Nucleus accumbens (tissue), 56 donors: ENCODE data around the gene CCDC107.

Experiments
- DNase-seq, 56 donors: peaks; one replicate each; lab custom pipeline; 2025; lab: John Stamatoyannopoulos, UW

CCDC107 gene

DNA sequence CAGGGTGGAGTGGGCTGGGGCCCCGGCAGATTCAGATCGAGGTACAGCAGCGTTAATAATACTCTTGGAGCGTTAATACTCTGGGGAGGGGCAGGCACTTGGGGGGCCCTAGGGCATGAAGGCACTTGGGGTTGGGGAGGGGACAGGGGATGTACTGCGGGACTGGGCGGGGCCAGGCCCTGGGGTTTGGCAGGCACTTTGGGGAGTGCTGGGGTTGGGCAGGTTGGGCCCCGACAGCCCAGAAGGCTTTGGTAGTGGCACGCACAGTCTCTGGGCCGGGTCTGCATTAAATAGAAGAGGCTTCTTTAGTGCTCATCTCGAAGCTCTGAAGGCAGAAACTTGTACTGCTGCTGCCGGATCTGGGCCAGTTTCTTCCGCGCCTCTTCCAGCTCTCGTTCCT is 39.4 kb downstream of the CCDC107 start:
- no peak for DNase-seq

DNA sequence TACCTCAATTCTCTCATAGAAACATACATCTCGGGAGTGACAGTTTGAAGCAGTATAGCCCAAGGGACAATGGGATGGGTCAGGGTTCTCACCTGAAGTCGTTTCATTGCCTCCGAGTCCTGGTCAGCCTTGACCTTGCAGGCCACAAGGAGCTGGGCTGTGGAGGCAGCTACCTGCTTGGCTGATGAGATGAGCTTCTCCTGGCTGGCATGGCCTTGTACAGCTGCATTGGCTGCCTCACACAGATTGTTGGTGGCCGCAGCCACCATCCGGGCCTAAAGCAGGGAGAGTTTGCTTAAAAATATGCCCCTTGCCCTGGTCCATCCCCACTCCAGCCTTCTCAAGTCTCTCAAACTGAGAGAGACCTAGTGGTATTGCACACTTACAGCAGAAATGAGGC is 40.1 kb downstream of the CCDC107 start:
- DNase-seq, result no peak

DNA sequence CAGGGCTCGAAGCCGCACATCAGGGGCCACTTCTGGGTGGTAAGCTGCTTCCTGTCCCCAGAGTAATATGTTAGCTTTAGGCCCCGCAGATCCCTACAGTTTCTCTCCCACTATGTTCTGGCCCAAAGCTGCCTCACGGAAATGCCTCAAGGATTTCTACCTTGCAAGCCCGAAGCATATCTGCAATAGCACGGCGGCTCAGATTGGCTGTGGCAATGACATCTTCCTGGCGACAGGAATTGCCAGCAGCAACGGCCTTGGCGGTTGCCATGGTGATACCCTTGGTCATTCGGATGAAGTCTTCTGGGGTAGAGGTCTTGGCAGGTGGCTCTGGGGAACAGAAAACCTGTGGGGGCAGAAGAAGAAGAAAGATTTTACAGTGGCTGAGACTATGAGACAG is 41.9 kb downstream of the CCDC107 start:
- no peak for DNase-seq

DNA sequence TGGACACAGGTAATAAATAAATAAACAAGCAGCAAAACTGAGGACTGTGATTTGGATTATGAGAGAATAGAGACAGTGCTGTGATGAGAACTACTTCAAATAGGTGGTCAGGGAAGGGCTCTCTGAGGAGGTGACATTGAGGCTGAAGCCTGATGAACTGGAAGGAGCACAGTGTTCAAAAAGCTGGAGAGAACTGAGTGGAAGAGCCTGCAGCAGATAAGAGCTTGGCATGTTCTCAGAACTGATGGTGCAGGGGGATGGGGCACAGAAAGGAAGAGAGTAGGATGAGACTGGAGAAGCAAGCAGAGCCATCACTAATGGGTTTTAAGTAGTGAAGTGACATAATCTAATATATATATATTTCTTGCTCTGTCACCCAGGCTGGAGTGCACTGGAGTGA is 42.9 kb downstream of the CCDC107 start:
- DNase-seq, result no peak

DNA sequence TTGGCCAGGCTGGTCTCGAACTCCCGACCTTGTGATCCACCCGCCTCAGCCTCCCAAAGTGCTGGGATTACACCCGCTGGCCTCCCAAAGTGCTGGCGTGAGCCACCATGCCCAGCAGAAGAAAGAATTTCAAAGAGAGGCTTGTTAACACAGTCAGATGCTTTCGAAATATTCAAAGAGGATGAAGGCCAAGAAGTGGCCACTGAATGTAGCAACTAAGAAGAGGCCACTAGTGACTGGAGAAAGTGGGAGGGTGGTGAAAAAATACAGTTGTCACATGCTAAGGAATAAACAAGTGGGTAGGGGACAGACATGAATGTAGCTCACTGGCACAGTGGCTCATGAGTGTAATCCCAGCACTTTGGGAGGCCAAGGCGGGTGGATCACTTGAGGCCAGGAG is 44.6 kb downstream of the CCDC107 start:
- no peak for DNase-seq

DNA sequence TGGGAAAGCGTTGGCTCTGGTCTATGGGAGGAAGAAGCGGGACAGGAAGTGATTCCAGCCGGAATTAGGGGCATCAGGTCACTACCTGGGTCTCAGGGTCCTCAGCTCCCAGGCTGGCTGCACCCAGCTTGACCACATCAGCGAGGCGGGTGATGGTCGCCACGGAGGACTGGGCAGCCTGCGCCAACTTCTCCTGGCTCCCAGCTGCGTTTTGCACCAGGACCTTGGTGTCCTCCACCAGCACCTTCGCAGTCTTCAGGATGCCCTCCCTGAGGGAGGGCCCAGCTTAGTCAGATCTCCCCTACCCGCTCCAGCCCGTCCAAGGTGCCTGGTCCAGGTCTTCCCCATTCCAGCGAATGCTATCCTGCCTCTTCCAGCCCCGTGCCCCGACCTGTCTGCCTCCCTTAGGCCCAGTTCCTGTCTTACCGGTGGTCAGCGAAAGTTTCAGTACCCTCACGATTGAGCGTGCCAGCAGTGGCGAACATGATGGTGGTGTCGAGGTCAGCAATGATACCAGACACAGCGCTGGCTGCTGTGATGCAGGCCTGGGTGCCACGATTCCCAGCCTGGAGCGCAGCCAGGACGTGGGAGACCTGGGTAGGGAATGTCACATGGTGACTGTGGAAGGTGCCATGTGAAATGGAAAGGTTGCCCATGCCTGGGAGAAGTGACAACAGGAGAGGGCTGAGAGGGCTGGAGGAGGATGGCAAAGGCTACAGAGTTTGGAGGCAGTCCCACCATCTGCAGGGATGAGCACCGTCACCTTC is 46.0 kb downstream of the CCDC107 start:
- DNase-seq, result no peak

DNA sequence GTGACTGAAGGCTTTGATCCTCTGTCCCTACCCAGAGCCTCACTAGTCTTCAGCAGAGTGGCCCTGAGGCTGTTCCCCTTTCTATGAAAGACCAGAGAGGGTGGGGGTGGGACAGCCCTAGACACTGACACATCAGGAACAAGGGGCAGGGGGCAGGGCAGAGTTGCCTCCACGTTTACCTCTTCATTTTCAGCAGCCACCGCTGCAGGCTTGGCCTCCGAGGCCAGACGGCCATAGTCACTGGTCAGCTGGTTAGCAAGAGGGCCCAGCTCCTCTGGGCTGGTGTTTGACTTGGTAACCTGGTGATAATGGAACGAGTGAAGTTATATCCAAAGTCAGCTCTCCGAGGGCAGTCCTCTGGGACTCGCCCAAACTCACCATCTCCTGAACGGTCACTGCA is 47.3 kb downstream of the CCDC107 start:
- no peak for DNase-seq

DNA sequence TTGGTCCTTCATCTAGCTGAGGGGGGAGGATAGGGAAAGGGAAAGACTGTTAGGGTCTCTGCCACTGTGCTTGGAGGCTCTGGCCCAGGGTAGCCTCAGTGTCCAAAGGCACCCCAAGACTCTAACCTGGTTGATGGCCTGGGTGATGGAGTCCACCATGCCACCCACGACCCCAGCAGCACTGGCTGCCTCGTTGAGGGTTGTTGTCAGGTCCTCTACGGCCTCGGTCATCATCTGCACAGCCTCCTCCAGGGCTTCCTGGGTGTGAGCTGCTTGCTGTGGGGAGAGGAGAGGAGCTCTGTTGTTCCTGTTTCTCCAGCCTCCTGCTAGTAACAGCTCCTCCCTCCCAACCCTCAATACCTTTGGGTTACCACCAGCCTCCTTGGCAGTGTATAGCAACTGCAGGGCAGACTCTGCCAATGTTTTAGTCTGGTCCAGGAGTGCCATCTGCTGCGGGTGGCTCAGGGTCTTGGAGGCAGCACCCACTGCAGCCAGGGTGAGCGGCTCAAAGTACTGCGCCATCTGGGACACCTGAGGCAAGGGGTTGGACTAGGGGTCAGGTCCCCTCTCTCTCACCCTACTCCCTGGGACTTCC is 47.8 kb downstream of the CCDC107 start:
- no peak for DNase-seq

DNA sequence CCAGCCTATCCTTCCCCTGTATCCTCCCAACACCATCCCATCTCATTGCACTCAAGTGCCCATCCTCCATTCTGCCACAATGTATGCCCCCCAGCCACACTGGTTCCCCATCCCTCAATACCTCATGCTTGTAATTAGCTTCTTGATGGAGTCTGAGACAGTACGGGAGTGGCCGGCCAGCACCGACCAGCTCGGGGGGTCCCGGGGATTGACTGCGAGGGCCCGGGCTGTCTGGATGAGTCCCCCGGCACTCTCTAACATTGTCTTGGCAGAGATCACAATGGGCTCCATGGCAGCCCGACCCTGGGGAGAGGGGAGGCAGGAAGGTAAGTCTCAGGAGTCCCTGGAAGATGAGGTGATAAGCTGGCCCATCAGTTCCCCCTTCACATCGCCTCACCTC is 48.9 kb downstream of the CCDC107 start:
- DNase-seq, result no peak

DNA sequence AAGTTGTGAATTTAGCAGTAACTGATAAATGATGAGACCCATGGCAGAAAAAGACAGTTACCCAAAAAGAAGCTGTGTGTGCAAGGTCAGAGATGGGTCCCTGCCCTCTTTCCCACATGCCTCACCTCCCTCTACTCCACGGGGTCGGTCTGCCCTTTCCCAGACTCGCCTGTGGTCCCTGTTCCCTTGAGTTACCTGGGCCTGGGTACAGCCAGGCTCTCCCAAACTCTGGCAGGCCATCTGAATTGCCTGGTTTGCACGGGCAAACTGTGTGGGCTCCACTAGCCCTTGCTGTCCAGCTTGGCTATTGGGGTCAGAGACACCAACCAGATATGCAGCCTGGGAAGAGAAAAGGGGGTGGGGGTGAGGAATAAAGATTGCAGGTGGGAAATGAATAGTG is 50.1 kb downstream of the CCDC107 start:
- no peak for DNase-seq

DNA sequence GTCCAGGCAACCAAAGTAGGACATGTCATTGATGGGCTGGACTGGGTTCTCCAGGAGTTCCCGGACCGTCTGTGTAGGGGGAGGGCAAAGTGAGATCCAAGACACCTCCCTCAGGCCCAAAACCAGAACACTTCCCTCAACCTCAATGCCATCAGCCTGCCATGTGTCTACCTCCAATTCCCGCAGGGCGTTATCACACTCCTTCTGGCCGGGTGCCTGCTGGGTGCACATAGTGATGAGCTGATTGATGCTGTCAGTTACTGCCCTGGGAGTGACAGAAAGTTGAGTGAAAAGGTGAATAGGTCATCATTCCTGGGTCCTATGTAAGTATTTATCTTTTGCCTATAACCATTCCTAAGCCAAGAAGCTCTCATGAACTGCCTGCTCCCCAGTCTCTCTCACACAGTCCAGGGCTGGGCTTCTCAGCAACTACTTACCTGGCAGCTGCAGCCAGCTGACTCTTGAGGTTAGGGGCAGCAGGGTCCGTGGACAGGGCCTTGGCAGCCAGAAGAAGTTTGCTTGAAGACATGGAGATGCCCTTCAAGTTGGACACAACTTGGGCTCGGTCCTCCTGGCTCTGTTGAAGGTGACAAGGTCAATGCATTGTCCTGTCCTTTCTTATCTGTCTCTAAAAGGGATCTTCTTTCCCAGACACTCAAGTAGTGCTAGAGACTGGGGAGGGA is 52.9 kb downstream of the CCDC107 start:
- no peak for DNase-seq
